NK-92 (cell line): ENCODE results near the gene DYRK1A.
"Not testable (repeated sequence)": the region's sequence is repeated elsewhere in the genome, so short reads cannot be mapped to it uniquely, and the experiment has no call there.

Source experiments
- DNase-seq: peaks from one replicate; lab custom pipeline; 2025; ENCODE audit not compliant: unreplicated experiment; lab: John Stamatoyannopoulos, UW

Gene DYRK1A

DNA sequence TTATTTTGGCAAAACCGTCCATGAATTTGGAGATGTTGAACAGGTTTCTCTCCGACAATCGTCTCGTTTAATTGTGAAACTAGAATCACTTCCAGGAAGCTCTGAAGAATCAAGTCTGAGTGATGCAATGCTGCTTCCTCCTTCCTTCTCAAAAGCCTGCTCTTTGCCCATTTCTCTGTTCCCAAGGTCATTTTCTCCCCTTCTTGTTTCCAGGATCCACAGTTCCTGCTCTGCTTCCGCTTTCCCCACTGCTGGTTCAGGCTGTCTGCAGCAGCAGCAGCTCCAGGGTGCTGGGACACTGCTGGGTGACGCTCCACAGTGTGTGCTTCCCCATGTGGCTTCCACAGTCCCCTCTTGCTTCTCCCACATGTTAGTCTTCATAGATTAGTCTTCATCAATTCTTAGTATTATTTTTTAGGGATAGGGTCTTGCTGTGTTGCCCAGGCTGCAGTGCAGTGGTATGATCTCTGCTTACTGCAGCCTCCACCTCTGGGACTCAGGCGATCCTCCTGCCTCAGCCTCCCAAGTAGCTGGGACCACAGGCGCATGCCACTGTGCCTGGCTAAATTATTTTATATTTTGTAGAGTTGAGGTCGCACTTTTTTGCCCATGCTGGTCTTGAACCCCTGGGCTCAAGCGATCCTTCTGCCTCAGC lies 156.2 kb downstream of the DYRK1A start:
- no peak for DNase-seq

DNA sequence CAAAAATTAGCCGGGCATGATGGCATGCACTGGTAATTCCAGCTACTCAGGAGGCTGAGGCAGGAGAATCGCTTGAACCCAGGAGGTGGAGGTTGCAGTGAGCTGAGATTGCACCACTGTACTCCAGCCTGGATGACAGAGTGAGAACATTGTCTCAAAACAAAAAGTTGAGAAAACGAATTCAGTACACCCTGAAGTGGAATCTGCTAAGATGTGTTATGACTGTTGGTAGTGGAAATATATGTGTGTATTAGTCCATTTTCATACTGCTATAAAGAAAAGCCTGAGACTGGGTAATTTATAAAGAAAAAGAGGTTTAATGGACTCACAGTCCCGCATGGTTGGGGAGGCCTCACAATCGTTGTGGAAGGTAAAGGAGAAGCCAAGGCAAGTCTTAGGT lies 158.4 kb downstream of the DYRK1A start:
- DNase-seq: not testable (repeated sequence)

DNA sequence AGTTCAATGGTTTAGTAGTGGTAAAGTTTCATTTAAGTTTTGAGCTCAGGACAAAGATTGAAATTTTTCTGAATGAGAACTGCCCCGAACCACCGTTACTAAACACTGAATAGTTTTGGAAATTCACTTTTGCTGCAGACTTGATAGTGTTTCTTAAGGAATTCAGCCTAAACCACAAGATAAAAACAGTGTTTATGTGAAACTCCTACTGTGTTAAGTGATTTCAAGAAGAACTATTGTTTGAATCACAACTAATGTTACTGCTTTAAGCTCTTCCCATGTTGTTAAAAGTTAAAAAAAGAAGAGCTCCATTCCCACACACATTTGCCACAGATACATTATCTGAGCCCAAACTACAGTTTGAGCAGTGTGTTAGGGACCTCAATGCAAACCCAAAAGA lies 159.2 kb downstream of the DYRK1A start:
- no peak for DNase-seq

DNA sequence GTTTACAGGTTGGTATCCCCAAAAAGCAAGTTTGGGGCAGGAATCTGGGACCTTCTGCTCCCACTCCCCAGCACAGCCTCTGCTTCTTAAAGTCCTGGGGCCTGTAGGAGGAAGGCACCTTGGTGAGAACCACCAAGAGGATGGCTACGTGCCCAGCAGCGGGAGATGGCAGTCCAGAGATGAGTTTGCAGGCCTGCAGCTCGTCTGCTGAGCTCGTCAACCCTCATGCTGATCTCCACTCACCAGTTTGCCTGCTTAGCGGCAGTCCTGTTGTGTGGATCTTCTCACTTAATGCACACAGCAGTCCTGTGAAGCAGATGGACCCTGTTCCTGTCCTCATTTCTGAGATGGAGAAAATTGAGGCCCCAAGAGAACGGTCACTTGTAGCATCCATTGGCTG lies 160.5 kb downstream of the DYRK1A start:
- DNase-seq: no peak

DNA sequence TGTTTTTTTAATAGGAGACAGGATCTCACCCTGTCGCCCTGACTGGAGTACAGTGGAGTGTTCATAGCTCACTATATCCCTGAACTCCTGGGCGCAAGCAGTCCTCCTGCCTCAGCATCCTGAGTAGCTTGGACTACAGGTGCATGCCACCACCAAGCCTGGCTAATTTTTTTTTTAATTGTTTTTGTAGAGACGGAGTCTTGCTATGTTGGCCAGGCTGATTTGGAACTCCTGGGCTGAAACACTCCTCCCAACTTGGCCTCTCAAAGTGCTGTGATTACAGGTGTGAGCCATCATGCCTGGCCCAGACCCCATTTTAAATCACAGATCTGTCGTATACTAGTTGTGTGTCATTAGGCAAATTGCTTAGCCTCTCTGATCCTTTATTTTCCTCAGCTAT lies 161.1 kb downstream of the DYRK1A start:
- no peak for DNase-seq

DNA sequence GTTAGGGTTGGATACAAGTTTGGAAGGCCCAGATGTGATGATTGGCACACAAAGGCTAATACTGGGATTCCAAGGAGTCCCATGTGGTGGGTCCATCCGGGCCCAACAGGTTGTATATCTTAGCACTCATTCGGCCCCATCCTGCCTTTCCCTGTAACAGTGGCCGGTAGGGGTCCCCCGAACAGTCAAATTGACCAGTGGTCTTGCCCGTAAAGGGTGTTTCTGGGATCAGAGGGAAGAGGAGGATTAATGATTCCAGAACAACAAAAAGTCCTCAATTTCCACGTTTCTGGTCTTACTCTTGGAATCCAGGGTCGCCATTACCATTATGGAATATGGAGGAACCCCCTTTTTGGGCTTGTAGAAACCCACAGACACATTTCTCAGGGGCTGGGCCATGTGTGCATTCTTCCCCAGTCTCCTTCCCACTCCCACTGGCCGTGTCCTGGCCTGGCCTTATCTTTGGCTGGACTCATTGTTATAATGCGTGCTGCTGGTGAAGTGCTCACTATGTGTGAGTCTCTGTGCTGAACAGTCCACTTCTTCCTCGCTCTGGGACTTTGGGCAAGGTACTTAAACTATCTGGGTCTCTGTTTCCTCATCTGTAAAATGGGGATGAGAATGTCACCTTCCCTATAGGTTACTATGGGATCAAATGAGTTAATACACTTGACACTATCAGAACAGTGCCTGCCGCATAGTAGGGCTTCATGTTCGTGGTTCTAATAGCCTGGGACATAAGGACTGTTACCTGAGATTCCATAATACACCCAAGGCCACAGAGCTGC lies 161.8 kb downstream of the DYRK1A start:
- no peak for DNase-seq

DNA sequence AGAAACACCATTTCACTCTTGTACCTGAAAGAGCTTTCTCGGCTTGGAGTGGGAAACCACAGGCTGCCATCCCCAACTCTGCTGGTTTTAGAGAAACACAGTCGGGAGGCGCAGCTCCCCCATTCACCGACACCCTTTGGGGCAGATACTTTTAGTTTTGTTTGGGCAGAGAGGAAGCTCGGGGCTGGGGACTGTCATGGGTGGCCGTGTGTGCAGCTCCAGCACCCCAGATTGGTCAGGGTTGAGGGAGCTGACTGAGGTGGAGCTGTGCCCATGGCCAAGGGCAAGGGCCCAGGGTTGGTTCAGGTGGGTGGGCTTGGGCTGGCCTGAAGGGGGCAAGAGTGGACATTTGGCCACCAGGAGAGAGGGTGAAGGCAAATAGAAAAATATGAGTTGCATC lies 163.1 kb downstream of the DYRK1A start:
- no peak for DNase-seq

DNA sequence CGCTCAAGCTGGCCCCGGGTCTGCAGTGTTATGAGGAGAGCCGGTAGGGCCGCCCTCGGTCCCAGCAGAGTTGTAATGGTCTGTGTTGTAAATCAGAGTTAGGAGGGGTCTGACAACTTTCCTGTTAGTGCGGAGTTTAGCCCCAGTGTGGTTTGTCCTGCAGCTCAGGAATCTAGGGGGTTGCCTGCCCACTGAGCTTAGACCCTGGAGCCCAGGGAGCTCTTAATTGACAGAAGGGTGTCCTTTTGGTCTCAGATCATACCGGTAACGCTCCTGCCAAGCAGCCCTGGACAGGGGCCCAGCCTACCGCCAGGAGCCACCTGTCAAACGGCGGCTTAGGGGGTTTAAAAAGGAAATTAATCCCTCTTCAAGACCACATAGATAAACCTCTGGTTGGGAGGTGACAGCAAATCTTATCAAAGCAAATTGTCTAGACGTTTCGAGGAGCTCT lies 164.4 kb downstream of the DYRK1A start:
- DNase-seq: no peak

DNA sequence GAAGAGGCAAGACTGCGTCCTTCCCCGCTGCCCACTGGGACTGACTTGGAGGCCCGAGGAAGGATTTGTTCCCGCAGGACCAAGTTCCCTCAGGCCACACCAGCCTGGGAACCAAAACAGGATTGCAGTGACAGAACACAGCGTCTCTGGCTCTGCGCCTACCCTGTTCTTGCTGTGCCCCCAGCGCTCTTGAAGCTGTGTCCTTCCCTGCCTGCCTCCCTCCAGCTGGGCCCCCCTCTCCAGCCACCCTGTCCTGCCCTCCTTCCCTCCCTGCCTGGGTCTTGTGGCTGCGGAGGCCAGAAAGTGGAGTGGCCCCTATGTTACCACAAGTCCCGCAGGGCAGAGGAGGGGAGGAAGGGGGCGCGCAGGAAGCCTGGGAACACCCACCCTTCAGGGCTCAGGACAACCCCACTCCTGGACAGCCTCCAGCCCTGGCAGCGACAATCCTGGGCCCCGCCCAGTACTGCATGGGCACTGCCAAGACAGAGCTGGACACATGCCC lies 164.9 kb downstream of the DYRK1A start:
- DNase-seq: no peak

DNA sequence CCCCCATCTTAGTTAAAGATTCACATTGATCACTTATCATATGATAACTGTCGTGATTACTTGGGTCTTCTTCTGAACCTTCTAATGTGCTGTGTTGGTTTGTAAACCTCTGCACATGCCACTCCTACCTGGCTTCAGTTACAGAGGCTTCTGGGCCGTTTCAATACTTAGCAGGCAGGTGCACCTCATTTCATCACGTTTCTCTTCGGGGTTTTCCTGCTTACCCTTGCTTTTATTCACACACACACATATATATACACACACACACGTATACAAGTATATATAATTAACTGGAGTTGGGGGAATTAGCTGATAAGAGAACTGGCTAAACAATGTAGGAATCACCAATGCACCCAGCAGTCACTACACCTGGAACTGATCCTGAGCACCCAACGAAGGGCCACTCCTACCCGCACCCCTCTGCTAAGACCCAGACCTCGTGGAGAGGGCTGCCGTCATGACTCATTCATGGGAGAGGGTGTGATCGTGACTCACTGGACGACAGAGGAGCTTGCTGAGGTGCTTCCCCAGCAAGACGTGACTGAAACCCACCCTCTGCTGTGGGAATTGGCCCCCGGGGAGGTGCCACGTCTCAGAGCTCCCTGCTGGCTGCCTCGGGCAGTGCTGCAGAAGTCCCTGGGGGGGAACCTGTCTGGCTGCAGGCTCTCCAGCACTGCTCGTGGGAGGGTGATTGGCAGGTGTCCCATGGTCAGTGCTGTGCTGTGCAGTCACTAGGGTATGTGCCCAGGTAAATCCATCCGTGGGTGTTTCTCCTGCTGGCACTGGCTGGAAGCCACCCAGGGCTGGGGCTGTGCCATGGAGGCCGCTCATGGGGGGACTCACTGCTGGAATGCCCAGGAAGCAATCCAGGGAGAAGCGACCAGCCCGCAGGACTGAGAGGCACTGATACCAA lies 166.6 kb downstream of the DYRK1A start:
- no peak for DNase-seq

DNA sequence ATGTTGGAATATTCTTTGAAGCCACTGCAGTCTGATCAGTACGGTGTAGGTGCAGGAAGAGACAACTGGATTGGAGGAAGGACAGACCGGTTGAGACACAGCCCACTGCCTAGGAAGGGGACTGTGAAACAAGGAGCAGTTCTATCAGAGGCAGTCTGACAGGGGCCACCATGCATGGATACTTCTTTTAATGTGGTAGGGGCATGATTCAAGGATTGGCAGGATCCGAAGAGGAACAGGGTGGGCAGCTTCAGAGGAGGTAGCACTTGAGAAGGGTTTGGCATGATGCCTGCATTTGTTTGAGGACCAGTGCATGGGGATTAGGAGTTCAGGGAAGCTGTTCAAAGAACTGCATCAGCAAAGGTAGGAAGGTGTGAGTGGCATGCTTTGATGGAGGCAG lies 167.9 kb downstream of the DYRK1A start:
- no peak for DNase-seq

DNA sequence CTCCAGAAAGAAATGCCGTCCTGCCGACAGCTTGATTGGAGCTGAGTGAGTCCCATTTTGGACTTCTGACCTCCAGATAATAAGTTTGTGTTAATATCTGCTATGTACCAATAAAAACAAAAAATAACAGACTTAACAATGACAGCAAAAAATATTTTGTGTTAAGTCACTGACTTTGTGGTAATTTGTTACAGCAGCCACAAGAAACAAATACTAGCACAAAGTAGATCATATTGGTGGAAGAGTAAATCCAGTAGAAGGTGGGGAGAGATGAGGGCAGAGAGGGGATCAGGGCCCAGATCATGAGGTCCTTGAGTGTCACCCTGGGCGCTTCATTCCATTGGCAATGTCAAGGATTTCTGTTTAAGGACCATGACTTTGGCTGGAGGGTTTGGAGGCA lies 168.6 kb downstream of the DYRK1A start:
- DNase-seq: no peak

DNA sequence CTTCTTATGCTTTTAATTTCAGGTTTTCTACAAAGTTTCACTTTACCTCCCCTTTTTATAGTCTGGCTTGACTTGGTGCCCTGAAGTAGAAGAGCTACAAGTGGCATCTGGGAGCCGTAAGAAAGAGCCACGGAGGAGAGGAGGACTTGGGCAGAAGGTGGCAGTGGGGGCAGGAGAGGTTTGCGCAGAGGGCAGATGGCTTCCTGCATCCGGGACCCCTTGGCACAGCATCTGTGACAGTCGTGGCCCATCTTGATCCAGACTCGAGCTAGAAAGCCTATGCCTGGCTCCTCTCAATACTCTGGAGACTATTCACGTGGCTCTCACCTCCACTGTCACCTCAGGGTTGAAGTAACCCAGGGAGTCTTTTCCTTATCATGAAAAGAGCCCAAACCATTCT lies 169.1 kb downstream of the DYRK1A start:
- no peak for DNase-seq

DNA sequence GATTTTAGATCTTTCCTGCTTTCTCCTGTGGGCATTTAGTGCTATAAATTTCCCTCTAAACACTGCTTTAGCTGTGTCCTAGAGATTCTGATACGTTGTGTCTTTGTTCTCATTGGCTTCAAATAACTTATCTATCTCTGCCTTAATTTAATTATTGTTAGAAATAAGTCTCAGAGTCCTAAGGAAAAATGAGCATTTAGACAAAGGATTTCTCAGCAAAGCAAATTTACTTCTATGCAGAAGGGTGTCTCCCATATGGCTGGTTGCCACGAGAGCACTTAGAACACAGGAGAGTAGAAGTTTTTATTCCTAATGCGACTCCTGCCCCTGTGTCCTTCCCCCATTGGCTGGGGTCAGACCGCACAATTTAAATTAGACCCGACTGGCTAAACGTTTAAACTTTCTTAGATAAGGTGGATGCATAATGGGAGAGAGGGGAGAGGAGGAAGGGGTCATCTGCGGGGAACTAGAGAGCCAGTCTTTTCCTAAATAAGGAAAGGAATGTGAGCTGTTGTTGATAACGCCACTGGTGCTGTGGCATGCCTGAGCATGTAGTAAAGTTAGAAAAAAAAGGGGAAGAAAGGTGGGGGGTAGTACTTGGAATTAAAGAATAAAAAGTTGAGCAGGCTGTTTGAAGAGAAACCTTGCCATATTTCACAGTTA lies 170.2 kb downstream of the DYRK1A start:
- no peak for DNase-seq

DNA sequence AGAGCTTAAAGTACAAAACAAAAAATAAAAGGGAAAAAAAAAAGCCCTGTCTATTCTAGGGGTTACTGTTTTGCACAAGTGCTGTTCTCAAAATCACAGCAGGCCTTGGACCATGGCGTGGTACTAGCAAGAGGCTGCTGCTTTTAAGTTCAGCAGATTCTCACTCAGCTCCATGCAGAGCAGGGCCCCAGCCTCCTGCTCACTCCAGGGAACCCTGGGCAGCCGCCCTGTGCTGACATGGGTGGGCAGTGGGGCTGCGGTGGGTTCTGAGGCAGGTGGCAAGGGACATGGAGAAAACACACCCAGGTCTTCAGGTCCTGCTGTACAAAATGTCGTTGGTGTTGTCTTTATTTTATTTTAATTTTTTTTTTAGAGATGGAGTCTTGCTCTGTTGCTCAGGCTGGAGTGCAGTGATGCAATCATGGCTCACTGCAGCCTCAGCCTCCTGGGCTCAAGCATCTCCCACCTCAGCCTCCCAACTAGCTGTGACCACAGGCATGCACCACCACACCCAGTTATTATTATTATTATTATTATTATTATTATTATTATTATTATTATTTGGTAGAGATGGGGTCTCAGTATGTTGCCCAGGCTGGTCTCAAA lies 170.9 kb downstream of the DYRK1A start:
- DNase-seq: no peak

DNA sequence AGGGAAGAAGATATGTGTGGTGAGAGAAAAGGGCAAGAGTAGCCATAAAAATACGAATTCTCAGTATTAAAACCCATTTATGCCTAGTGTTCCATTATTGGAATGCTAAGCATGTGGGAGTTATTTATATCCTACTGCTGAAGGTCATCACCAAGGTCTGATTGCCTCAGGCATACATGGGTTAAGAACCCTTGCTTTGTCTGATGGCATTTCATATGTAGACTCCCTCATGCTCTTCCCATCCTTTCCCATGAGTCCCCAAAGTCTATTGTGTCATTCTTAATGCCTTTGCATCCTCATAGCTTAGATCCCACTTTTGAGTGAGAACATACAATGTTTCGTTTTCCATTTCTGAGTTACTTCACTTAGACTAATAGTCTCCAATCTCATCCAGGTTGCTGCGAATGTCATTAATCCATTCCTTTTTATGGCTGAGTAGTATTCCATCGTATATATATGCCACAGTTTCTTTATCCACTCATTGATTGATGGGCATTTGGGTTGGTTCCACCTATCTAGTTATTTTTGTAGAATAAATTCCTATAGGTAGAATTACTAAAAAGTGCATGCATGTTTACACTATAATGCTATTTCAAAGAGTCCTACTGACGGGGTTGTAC lies 172.5 kb downstream of the DYRK1A start:
- no peak for DNase-seq

DNA sequence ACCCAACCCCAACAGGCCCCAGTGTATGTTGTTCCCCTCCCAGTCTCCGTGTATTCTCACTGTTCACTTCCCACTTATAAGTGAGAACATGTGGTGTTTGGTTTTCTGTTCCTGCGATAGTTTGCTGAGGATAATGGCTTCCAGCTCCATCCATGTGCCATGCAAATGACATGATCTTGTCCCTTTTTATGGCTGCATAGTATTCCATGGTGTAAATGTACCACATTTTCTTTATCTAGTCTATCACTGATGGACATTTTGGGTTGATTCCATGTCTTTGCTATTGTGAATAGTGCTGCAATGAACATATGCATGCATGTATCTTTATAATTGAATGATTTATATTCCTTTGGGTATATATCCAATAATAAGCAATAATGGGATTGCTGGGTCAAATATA lies 174.6 kb downstream of the DYRK1A start:
- DNase-seq: not testable (repeated sequence)

DNA sequence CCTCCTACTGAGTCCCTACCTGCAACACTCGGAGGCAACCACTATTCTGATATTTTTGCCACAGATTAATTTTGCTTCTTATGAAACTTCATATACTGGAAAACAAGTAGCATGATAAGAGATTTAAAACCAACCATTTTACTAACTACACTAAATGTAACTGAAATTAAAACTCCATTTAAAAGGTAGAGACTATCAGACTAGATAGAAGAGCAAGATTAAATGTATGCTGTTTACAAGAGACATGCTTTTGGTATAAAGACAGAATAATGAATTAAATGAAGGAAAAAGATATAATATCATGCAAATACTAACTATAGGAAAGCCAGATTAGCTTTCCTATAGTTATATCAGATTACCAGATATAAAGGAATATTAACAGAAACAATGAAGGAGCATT lies 175.9 kb downstream of the DYRK1A start:
- no peak for DNase-seq

DNA sequence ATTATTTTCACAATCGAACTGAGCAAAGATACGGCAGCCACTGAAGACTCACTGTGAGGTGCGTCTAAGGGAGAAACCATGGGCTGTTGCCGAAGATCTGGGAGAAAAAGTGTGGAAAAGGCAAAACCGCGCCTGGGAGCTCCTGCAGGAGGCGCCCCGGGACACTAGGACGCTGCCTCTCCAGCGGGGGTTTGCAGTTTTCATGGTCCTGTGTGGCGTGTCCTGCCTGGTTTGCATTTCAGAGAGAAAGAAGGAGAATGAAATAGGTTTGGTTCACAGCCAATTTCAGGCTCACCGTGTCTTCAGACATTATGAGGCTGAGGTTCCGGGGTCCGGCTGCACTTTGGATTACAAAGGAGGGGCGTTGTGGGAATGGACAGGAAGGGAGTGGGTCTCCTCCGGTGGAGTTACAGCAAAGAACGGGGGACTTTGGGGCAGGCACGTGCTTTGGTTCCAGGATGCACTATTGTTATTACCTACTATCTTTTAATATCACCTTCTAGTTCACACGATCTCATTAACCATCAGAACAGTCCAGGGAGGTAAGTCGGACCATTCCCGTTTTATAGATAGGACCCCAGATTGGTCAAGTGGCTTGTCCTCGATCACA lies 179.8 kb downstream of the DYRK1A start:
- DNase-seq: no peak
